HG02885 (cell line): ENCODE results near the gene P4HTM.
A peak's percentile ranks its signal among the peaks of the same experiment; 100 is the strongest.

Experiments
- ATAC-seq: cut with Tn5 transposase; IDR thresholded peaks from one replicate; pipeline ENCODE4 v1.9.1; 2021; ENCODE audit warnings: mild to moderate bottlenecking; ENCODE audit not compliant: unreplicated experiment, poor library complexity

P4HTM gene

GRCh38 chr3:48983096-48983495 is 6.9 kb upstream of the P4HTM start:
- ATAC-seq: no peak

GRCh38 chr3:48984663-48985062 is 5.4 kb upstream of the P4HTM start:
- ATAC-seq: no peak

GRCh38 chr3:48985831-48986376 is 4.1 kb upstream of the P4HTM start:
- ATAC-seq: no peak

GRCh38 chr3:48989126-48989795 is 780 bp upstream of the P4HTM start:
- no peak for ATAC-seq

GRCh38 chr3:48990636-48991469 is 812 bp downstream of the P4HTM start:
- ATAC-seq: peak; percentile 22

GRCh38 chr3:48991851-48992545 is 2.0 kb downstream of the P4HTM start:
- no peak for ATAC-seq

GRCh38 chr3:48993834-48994233 is 3.8 kb downstream of the P4HTM start:
- no peak for ATAC-seq

- ATAC-seq: no peak
Measured at GRCh38 chr3:48996640-48997039, 6.6 kb downstream of the P4HTM start.

- ATAC-seq: no peak
Measured at GRCh38 chr3:48997102-48997635, 7.1 kb downstream of the P4HTM start.

- no peak for ATAC-seq
Measured at GRCh38 chr3:48997714-48998637, 7.9 kb downstream of the P4HTM start.

- ATAC-seq: no peak
Measured at GRCh38 chr3:48999085-48999858, 9.2 kb downstream of the P4HTM start.

- ATAC-seq: no peak
Measured at GRCh38 chr3:49001155-49001554, 11.1 kb downstream of the P4HTM start.

- ATAC-seq: no peak
Measured at GRCh38 chr3:49004352-49005302, 14.6 kb downstream of the P4HTM start.

GRCh38 chr3:49005303-49005680 is 15.3 kb downstream of the P4HTM start:
- ATAC-seq: no peak

- ATAC-seq: no peak
Measured at GRCh38 chr3:49005998-49006397, 16.0 kb downstream of the P4HTM start.

- peak; percentile 4 for ATAC-seq
Measured at GRCh38 chr3:49006408-49007067, 16.5 kb downstream of the P4HTM start.

GRCh38 chr3:49007068-49007770 is 17.2 kb downstream of the P4HTM start, which contains the start of gene WDR6:
TSS of gene WDR6 (plus strand) at chr3:49007391. CDS start at chr3:49007432, 41 bp downstream.
- ATAC-seq: peak; percentile 86
